ENCODE results near the gene ZNF212. TPM values are rescaled to one million over a fixed set of nuclear protein-coding genes. Genes with fewer than 3 reads are reported as not detected.

Gene ZNF212
- total RNA-seq, 2 donors from 2014 or later, result 15.8 to 17.6 TPM

DNA sequence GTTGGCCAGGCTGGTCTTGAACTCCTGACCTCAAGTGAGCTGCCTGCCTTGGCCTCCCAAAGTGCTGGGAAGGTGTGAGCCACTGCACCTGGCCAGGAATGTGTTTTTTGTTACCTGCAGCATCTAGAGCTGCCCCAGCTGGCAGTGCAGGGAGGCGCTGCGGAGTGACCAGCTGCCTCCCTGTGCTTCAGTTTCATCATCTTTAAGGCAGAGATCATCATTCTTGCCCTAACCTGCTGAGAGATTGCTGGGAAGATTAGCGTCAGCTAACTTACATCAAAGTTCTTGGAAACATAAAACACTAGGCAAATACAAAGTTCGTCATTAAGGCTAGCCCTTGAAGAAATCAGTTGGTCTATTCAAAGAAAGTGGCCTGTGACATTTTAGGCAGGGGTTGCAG is 41.8 kb upstream of the ZNF212 start:
- H3K9me3 ChIP-seq (ENCODE audit: control insufficient read depth, low read length), result no peaks in the 10 kb centered on the region
- DNase-seq, result no peak

DNA sequence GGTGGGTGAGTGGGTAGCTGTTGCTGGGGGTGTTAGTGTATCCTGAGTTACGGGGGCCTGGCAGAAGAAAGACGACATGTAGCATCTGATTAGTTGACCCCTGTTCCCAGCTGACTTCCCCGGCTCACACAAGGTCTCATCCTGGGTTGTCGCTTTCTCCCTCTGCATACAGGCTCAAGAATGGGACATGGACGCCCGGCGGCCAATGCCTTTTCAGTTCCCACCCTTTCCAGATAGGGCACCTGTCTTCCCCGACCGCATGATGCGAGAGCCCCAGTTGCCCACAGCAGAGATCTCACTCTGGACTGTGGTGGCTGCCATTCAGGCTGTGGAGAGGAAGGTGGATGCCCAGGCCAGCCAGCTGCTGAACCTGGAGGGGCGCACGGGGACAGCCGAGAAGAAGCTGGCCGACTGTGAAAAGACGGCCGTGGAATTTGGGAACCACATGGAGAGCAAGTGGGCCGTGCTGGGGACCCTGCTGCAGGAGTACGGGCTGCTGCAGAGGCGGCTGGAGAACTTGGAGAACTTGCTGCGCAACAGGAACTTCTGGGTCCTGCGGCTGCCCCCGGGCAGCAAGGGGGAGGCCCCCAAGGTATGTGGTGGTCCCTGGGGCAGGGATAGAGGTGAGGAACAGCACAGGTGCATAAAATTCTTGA is 41.2 kb upstream of the ZNF212 start:
- Mint-ChIP-seq H3K9me3 (no peaks in the 10 kb centered on the region), H3K36me3 (ENCODE audit: low read depth) (peaks cover 50% of the 10 kb centered on the region), H3K4me1 (peaks cover 11% of the 10 kb centered on the region), H3K4me3 (no peak overlapping the region), H3K27me3 (ENCODE audit: insufficient read depth) (no peaks in the 10 kb centered on the region), H3K27ac (no peak overlapping the region)
- no peak overlapping the region for H3K27ac ChIP-seq (ENCODE audit: low read depth, low read length)
- no peak overlapping the region for H3K4me3 ChIP-seq (ENCODE audit: low read length)
- TF ChIP-seq, protein P1, sequence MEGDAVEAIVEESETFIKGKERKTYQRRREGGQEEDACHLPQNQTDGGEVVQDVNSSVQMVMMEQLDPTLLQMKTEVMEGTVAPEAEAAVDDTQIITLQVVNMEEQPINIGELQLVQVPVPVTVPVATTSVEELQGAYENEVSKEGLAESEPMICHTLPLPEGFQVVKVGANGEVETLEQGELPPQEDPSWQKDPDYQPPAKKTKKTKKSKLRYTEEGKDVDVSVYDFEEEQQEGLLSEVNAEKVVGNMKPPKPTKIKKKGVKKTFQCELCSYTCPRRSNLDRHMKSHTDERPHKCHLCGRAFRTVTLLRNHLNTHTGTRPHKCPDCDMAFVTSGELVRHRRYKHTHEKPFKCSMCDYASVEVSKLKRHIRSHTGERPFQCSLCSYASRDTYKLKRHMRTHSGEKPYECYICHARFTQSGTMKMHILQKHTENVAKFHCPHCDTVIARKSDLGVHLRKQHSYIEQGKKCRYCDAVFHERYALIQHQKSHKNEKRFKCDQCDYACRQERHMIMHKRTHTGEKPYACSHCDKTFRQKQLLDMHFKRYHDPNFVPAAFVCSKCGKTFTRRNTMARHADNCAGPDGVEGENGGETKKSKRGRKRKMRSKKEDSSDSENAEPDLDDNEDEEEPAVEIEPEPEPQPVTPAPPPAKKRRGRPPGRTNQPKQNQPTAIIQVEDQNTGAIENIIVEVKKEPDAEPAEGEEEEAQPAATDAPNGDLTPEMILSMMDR (conservative IDR thresholded peaks at IDR 0.05), result no peak
- H3K36me3 ChIP-seq (ENCODE audit: control insufficient read depth, insufficient read depth, low read length), result peaks cover 42% of the 10 kb centered on the region
- 93 to 99% methylated on average over 17 to 22 of the region's 22 CpGs for WGBS, 2 experiments (ENCODE audit: insufficient coverage in 1 of 2, insufficient read length in 1 of 2)
- H3K9ac ChIP-seq (ENCODE audit: extremely low read depth, low read length, poor library complexity, severe bottlenecking), result no peak overlapping the region
- H3K4me1 ChIP-seq (ENCODE audit: control insufficient read depth, insufficient read depth, low read length), result peaks cover 6% of the 10 kb centered on the region
- DNase-seq, result no peak
- no peaks in the 10 kb centered on the region for H3K9me3 ChIP-seq (ENCODE audit: control insufficient read depth, low read length)
- H3K27me3 ChIP-seq (ENCODE audit: control insufficient read depth, insufficient read depth, low read length, poor library complexity, severe bottlenecking), result no peaks in the 10 kb centered on the region

More for the DNA sequence above, 41.8 kb upstream of the ZNF212 start:
- Histone ChIP-seq H3K27ac (ENCODE audit: low read depth, low read length) (no peak overlapping the region), H3K4me3 (ENCODE audit: low read length) (no peak overlapping the region), H3K36me3 (ENCODE audit: control insufficient read depth, insufficient read depth, low read length) (peaks cover 36% of the 10 kb centered on the region), H3K9ac (ENCODE audit: extremely low read depth, low read length, poor library complexity, severe bottlenecking) (no peak overlapping the region), H3K4me1 (ENCODE audit: control insufficient read depth, insufficient read depth, low read length) (peaks cover 6% of the 10 kb centered on the region), H3K27me3 (ENCODE audit: control insufficient read depth, insufficient read depth, low read length, poor library complexity, severe bottlenecking) (no peaks in the 10 kb centered on the region)
- H3K4me1 Mint-ChIP-seq, result peaks cover 11% of the 10 kb centered on the region
- no peaks in the 10 kb centered on the region for H3K9me3 Mint-ChIP-seq
- WGBS, 2 experiments (ENCODE audit: insufficient coverage in 1 of 2, insufficient read length in 1 of 2), result 84% methylated on average over 3 to 4 of the region's 4 CpGs
- TF ChIP-seq, protein P1 (conservative IDR thresholded peaks at IDR 0.05), result no peak
- peak overlapping the region; percentile 89 for H3K4me3 Mint-ChIP-seq
- no peak overlapping the region for H3K27ac Mint-ChIP-seq
- no peaks in the 10 kb centered on the region for H3K27me3 Mint-ChIP-seq (ENCODE audit: insufficient read depth)
- peaks cover 44% of the 10 kb centered on the region for H3K36me3 Mint-ChIP-seq (ENCODE audit: low read depth)

DNA sequence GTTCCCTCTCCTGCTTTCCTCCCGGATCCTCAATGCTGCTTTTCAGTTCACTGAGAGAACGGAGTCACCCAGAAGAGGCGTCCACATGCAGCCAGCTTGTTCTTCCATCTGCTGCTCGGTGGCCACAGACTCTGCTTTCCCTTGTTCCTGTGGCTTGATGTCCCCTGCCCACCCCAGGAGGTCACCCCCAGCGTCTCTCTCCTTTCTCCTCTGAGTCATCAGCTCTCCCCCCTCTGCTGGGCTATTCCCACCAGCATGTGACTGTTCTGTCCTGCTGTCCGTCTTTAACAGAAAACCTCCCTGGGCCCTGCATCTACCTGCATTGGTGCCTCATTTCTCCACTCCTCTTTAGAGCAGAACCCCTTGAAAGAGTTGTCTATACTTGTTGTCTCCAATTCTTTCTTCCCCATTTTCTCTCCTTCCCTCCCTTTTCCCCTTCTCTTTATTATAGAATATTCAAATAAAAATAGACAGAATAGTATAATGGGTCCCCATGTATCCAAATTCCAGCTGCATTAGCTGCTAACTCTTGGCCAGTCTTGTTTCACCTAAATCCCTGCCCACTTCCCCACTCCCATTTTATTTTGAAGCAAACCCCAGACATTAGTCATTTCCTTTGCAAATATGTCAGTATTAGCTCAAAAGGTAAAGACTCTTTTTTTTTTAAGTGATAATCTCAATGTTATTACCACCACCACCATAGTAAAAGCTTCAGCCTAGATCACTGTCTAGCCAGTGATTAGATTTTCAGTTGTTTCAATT is 40.0 kb upstream of the ZNF212 start:
- Mint-ChIP-seq H3K4me1 (peaks cover 11% of the 10 kb centered on the region), H3K36me3 (ENCODE audit: low read depth) (peaks cover 61% of the 10 kb centered on the region), H3K27me3 (ENCODE audit: insufficient read depth) (no peaks in the 10 kb centered on the region), H3K9me3 (no peaks in the 10 kb centered on the region), H3K4me3 (no peak overlapping the region), H3K27ac (peak overlapping the region; percentile 35)
- no peak for DNase-seq
- Histone ChIP-seq H3K36me3 (ENCODE audit: control insufficient read depth, insufficient read depth, low read length) (peaks cover 54% of the 10 kb centered on the region), H3K9me3 (ENCODE audit: control insufficient read depth, low read length) (no peaks in the 10 kb centered on the region), H3K27me3 (ENCODE audit: control insufficient read depth, insufficient read depth, low read length, poor library complexity, severe bottlenecking) (no peaks in the 10 kb centered on the region), H3K9ac (ENCODE audit: extremely low read depth, low read length, poor library complexity, severe bottlenecking) (no peak overlapping the region), H3K4me1 (ENCODE audit: control insufficient read depth, insufficient read depth, low read length) (peaks cover 6% of the 10 kb centered on the region), H3K27ac (ENCODE audit: low read depth, low read length) (no peak overlapping the region), H3K4me3 (ENCODE audit: low read length) (no peak overlapping the region)
- WGBS, 2 experiments (ENCODE audit: insufficient coverage in 1 of 2, insufficient read length in 1 of 2), result 96% methylated on average over 5 to 6 of the region's 6 CpGs
- TF ChIP-seq, protein P1 (conservative IDR thresholded peaks at IDR 0.05), result no peak

All from endodermal cell (in vitro differentiated cells).